HuH-7.5 (cell line): Measurements from ENCODE around the gene MTSS2.

Experiments
- DNase-seq: peaks from one replicate; pipeline ENCODE4 v3.0.0; 2011; ENCODE audit warnings: low spot score

The MTSS2 gene

GRCh38 chr16:70687102-70687511, 1.3 kb upstream of the MTSS2 start:
- no peak for DNase-seq

- peak; percentile 68 for DNase-seq
Measured at GRCh38 chr16:70686376-70687101, 686 bp upstream of the MTSS2 start.

- no peak for DNase-seq
Measured at GRCh38 chr16:70685061-70685937, 554 bp downstream of the MTSS2 start.

- no peak for DNase-seq
Measured at GRCh38 chr16:70684146-70685060, 1.4 kb downstream of the MTSS2 start.

- DNase-seq = no peak
Measured at GRCh38 chr16:70683146-70683944, 2.5 kb downstream of the MTSS2 start.

DNA sequence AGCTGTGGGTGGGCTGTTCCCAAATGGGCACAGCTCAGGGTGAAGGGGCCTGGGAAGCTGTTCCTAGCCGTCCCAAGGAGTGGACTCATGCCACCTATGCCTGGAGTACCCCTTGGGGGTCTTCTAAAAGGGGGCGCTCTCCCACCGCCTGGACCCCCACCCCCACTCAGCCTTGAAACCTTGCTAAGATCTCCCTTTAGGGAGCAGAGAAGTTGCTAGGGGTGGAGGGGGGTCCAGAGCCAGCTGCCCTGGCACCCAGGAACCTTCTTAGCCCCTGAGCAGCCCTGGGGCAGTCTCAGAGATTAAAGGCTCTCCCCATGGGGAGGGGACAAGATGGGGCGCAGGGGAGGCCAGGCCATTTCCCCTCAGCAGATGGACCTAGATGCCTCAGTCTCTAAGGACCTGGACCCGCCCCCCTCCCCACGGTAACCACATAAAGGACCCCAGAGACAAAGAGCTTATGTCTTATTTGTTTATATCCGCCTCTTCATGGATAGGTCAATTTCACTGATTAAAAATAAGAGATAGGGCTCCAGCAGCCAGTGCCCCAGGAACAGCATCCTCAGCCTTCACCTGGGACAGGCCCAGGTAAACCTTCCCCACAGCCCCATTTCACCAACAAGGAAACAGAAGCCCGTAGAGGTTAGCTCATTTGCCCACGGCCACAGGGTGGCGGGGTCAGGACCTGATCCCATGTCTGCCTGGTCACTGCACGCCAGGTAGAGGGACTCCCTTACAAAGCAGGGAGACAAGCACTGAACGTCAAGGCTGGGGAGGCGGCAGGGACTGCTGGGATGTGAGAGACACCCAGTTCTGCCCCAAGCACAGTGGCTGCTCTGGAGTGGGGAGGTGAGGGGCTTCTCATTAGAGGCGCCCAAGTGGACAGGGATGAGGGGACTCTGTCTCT, 3.4 kb downstream of the MTSS2 start:
- peak; percentile 75 for DNase-seq

GRCh38 chr16:70681382-70682238, 4.2 kb downstream of the MTSS2 start:
- DNase-seq = peak; percentile 90

DNA sequence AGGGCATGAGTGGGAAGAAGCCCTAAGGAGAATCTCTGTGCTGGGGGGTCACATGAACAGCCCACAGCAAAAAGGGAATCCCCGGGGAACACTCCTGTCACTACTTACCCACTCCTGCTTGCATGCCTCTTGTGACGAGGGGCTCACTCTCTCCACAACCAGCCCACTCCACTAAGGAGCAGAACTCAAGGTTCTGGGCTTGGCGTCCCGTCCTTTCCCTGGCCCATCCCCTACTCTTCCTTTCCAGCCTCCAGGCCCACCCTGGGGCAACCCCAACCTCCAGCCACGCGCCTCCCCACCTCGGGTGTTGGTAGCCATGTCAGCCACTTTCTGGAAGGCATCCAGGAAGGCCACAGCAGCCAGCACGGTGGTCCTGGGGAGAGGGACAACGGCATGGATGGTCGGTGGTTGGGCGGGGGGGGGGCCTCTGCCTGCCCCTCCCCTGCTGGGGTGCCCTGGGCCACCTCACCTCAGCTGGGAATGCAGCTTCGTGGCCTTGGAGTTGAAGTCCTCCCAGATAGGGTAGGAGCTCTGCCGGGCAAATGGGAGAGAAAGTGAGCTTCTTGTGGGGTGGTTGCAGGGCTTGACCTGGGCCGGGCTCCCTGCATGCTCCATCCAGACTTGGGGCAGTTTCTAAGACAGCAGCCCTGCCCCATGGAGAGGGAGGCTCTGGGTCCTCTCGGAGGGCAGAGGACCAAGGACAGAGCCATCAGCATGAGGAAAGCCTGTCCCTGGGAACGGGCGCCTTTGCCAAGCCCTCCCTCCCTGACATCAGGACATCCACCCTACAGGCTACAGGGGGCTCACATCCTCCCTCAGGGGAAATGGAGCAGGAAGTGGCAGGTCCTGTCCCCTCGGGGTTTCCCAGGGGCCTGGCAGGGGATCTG, 5.1 kb downstream of the MTSS2 start:
- DNase-seq = no peak

DNA sequence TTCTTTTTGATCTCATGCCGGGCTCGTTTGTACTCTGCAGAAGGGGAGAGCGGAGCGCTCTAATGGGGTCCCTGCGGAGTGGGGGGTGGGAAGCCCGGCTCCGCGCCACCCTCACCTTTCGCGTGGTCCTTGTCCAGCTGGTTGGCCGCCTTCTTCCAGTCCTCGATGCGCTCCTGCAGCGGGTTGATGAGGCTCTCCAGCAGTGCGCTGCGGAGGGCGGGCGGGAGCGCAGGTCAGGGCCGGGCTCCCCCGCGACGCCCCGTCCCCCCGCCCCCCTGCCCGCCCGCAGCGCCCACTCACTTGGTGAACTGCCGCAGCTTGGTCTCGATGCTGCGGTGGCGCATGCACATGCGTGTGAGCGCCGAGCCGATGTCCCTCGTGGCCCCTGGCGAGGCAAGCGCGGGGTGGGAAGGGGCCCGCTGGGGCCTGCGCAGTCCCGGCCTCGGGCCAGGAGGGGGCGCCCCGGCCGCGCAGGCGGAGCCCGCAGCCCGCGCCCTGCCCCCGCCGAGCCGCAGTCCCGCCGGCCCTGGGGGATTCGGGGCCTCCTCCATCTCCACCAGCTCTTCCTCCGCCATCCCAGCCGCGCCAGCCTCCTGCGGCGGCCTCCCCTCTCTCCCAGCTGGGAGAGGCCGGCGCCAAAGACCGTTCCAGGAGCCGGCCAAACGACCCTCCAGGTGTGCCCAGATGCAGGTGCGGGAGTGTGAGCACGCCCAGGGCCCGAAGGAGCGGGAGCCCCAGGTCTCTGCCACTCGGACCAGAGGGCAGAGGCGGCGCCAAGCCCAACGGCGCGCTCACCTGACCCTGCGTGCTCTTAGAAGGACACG, 6.0 kb downstream of the MTSS2 start:
- no peak for DNase-seq

- DNase-seq = no peak
Measured at GRCh38 chr16:70678898-70679670, 6.8 kb downstream of the MTSS2 start.

DNA sequence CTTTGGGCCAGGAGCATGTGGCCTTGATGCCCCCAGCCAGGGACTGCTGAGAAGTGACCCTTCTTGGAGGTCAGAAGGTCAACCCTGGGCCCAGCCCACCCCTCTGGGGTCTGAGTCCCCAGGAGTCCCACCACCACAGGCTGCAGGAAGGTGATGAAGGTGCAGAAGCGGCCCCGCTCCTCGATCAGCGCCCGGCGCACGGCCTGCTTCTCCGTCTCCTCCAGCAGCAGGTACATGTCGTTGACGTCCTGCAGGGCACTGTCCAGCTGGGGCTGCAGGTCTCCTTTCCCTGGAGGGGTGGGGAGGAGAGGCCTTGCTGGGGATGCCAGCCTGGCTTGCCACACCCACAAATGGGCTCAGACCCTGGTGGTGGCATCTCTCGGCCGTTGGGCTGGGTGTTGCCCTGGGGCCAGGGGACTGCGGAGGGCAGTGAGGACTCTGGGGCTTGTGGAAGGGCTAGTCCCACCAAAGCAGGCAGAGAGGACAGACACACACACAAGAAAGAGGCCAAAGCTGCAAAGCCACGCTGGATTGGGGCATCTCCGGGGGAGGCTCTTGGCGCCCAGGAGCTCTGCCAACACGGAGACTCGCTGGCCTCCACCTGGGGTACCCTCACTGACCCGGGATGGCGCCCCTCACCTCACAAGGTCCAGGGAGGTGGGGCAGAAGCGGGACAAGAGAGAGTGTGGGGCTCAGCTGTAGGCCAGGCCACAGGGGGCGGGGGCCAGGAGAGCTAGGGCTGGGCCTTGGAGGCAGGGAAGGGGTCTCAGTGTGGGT, 7.5 kb downstream of the MTSS2 start:
- DNase-seq = no peak

DNA sequence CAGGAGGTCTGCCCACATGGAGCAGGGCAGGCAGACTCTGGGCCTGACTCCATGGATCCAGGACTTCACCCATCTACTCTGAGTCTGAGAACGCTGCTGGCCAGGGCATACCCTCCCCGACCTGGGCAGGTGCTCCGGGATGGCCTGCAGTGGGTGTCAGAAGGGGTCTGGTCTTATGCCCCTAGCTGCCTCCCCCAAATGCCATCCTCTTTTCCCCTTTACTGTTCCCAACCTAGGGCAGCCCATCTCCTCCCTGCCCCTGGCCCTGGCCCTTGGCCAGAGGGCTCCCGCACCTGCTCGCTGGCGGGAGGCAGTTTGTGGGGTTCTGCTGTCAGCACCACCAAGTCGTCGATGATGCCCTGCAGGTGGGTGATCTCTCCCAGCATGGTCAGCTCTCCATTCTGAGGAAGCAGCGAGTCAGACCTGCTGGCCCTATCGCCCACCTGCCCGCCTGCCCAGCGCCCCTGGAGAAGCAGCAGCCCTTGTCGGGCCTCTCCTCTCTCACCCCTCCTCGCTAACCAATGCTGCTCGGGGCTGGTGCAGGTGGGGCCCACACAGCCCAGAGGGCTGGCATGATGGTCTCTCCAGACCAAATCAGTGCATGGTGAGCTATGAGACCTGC, 8.2 kb downstream of the MTSS2 start:
- DNase-seq = no peak

DNA sequence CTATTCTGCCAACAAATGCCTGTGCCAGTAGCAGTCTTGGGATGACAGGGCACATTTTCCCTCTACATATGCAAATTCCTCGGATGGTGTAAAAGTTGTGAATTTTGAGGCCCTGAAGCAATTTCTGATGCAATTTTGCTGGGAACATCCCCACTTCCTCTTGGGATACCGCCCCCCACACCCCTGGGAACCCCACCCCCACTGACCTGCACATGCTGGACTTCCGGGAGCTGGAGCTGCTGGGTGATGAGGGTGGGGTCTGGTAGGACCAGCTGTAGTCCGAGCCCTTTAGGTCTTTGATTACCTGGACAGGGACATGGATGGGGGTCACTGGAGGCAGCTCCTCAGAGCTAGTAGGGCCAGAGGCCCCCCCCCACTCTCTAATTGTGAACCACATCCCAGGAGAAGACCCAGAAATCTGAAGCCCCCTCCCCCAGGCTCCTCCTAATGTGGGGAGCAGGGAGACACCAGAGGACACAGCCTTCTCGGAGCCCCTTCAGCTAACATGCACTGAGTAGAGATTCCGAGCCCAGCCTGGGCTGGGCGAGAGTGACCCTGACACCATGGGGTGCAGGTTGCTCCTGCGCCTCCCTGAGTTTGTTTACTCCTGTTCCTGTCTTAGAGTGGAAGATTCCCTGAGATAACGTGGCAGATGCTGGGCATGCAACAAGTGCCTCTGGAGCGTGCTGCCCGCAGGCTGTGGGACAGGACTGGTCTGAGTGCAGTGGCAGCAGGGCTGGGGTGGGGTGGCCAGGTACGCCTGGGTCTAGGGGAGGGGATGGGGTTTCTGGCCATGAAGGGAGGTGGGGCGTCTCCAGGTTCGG, 9.0 kb downstream of the MTSS2 start:
- no peak for DNase-seq

- no peak for DNase-seq
Measured at GRCh38 chr16:70675851-70676513, 9.9 kb downstream of the MTSS2 start.
